ENCODE measurements around the gene IL27RA. TPM values are rescaled to one million over a fixed set of nuclear protein-coding genes. Genes with fewer than 3 reads are reported as not detected.

Gene IL27RA
- total RNA-seq, 2 donors from 2014 or later: 10.3 to 10.8 TPM

DNA sequence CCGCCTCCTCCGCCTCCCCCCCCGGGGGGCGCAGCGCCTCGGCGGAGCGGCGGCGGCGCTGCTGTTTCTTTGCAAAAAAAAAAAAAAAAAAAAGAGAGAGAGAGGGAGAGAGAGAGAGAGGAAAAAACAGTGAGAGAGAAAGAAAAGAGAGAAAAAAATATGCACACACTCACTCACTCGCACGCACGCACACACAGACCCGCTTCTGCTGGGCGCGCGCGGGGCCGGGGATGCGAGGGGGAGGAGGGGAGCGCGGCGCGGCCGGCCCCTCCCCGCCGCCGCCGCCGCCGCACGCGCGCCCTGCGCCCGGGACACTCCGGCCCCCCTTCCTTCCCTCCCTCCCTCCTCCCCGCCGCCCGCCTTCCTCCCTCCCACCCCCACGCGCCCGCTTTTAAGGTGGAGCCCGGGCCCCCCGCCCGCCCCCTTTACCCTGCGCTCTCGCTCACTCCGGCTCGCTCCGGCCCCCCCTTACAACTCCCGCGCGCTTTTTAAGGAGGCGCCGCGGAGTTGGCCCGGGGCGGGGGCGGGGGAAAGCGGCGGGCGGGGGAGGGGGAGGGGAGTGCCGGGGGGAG is 59.0 kb downstream of the IL27RA start, which contains the start of gene SAMD1:
TSS of gene SAMD1 (minus strand) at position 243 of the 572 bp plus-strand sequence.
- WGBS, 2 experiments (ENCODE audit: insufficient coverage in 1 of 2, insufficient read length in 1 of 2): 0% methylated on average over 9 of the region's 65 CpGs; no CpG with 5 or more reads in 1 of the 2 experiments
- Histone ChIP-seq H3K27ac (ENCODE audit: low read depth, low read length) (peak within 1 kb of the TSS; percentile 49), H3K27me3 (ENCODE audit: control insufficient read depth, insufficient read depth, low read length, poor library complexity, severe bottlenecking) (no peaks in the 10 kb centered on the region), H3K4me3 (ENCODE audit: low read length) (peak within 1 kb of the TSS; percentile 86), H3K9me3 (ENCODE audit: control insufficient read depth, low read length) (peaks cover 9% of the 10 kb centered on the region), H3K9ac (ENCODE audit: extremely low read depth, low read length, poor library complexity, severe bottlenecking) (peak within 1 kb of the TSS; percentile 42), H3K36me3 (ENCODE audit: control insufficient read depth, insufficient read depth, low read length) (peaks cover 20% of the 10 kb centered on the region), H3K4me1 (ENCODE audit: control insufficient read depth, insufficient read depth, low read length) (no peaks in the 10 kb centered on the region)
- Mint-ChIP-seq H3K9me3 (peaks cover 22% of the 10 kb centered on the region), H3K4me3 (peak within 1 kb of the TSS; percentile 65), H3K36me3 (ENCODE audit: low read depth) (peaks cover 32% of the 10 kb centered on the region), H3K27me3 (ENCODE audit: insufficient read depth) (peaks cover 22% of the 10 kb centered on the region), H3K4me1 (peaks cover 10% of the 10 kb centered on the region), H3K27ac (peak within 1 kb of the TSS; percentile 93)
- peak; percentile 88 for DNase-seq
- TF ChIP-seq, protein P1, sequence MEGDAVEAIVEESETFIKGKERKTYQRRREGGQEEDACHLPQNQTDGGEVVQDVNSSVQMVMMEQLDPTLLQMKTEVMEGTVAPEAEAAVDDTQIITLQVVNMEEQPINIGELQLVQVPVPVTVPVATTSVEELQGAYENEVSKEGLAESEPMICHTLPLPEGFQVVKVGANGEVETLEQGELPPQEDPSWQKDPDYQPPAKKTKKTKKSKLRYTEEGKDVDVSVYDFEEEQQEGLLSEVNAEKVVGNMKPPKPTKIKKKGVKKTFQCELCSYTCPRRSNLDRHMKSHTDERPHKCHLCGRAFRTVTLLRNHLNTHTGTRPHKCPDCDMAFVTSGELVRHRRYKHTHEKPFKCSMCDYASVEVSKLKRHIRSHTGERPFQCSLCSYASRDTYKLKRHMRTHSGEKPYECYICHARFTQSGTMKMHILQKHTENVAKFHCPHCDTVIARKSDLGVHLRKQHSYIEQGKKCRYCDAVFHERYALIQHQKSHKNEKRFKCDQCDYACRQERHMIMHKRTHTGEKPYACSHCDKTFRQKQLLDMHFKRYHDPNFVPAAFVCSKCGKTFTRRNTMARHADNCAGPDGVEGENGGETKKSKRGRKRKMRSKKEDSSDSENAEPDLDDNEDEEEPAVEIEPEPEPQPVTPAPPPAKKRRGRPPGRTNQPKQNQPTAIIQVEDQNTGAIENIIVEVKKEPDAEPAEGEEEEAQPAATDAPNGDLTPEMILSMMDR (conservative IDR thresholded peaks at IDR 0.05): no peak

DNA sequence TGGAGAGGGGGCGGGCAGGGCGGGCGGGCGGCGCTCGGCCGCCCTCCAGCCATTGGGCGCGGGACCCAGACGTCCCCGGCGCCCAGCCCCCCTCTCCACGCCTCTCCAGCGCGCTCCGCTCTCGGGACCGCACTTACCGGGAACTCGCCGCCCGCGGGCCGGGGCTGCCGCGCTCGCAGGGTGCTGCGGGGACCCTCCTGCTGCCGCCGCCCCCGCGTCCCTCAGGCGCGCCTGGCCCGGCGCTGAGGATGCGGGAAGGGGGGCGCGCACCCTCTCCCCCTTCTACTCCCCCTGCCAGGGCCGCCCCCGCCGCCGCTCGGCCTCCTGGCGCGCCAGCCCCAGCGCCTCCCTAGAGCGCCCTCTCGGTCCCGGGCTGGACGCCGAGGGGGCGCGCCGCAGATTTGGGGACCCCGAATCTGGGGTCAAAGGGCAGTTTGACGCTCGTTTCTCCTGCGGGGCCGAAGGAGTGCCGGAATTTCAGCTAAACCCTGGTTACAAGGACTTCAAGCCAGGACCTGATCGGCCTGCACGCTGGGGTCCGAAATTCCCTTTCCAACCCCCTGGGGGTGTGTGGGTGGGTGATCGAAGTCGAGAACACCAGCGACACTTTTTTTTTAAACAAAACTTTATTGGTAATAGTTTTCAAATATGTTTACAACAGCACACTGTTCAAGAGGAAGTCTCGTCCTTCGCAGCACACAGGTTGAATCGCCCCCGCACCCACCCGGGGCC is 59.7 kb downstream of the IL27RA start:
- Mint-ChIP-seq H3K36me3 (ENCODE audit: low read depth) (peaks cover 32% of the 10 kb centered on the region), H3K27ac (peak overlapping the region; percentile 93), H3K4me1 (peaks cover 10% of the 10 kb centered on the region), H3K9me3 (peaks cover 22% of the 10 kb centered on the region), H3K4me3 (peak overlapping the region; percentile 65), H3K27me3 (ENCODE audit: insufficient read depth) (peaks cover 22% of the 10 kb centered on the region)
- Histone ChIP-seq H3K9ac (ENCODE audit: extremely low read depth, low read length, poor library complexity, severe bottlenecking) (peak overlapping the region; percentile 42), H3K36me3 (ENCODE audit: control insufficient read depth, insufficient read depth, low read length) (peaks cover 20% of the 10 kb centered on the region), H3K4me3 (ENCODE audit: low read length) (peak overlapping the region; percentile 86), H3K27me3 (ENCODE audit: control insufficient read depth, insufficient read depth, low read length, poor library complexity, severe bottlenecking) (no peaks in the 10 kb centered on the region), H3K4me1 (ENCODE audit: control insufficient read depth, insufficient read depth, low read length) (no peaks in the 10 kb centered on the region), H3K9me3 (ENCODE audit: control insufficient read depth, low read length) (peaks cover 9% of the 10 kb centered on the region), H3K27ac (ENCODE audit: low read depth, low read length) (peak overlapping the region; percentile 49)
- TF ChIP-seq, protein P1 (conservative IDR thresholded peaks at IDR 0.05): peak; percentile 39
- WGBS, 2 experiments (ENCODE audit: insufficient coverage in 1 of 2, insufficient read length in 1 of 2): 0 to 1% methylated on average over 5 to 67 of the region's 72 CpGs
- DNase-seq: peak; percentile 77

DNA sequence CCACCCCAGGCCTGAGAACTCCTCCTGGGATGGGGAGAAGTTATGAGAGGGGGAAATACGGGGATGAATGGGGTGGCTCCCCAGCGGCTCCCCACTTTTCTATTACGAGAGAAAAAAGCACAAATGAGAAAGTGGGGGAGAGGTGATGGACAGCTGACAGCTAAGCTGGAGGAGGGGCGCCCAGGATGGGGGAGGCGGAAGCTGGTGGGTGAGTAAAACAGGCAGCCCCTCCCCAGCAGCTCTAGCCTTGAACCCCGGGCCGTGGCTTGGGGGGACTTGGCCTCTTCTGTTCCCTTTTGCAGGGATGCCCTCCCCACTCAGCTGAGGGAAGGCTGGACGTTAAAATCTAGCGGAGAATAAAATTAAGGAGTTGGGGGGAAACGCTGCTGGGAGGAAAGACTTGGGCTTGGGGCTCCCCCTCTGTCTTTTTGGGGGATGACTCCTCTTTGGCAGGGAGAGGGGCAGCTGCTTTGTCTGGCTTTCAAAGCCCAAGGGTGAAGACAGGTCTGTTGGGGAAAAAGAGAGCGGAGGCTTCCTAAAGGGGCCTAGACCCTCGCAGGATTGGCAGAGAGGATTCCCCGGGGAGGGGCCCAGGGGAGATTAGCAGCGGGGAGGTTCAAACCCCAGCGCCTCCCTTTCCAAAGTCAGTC is 60.4 kb downstream of the IL27RA start:
- H3K27me3 ChIP-seq (ENCODE audit: control insufficient read depth, insufficient read depth, low read length, poor library complexity, severe bottlenecking): no peaks in the 10 kb centered on the region
- Mint-ChIP-seq H3K36me3 (ENCODE audit: low read depth) (peaks cover 33% of the 10 kb centered on the region), H3K27me3 (ENCODE audit: insufficient read depth) (peaks cover 21% of the 10 kb centered on the region), H3K27ac (peak overlapping the region; percentile 93), H3K4me3 (peak overlapping the region; percentile 65), H3K4me1 (peaks cover 10% of the 10 kb centered on the region), H3K9me3 (peaks cover 22% of the 10 kb centered on the region)
- H3K4me1 ChIP-seq (ENCODE audit: control insufficient read depth, insufficient read depth, low read length): no peaks in the 10 kb centered on the region
- WGBS, 2 experiments (ENCODE audit: insufficient coverage in 1 of 2, insufficient read length in 1 of 2): 40 to 41% methylated on average over 11 to 15 of the region's 15 CpGs
- peak overlapping the region; percentile 86 for H3K4me3 ChIP-seq (ENCODE audit: low read length)
- H3K9ac ChIP-seq (ENCODE audit: extremely low read depth, low read length, poor library complexity, severe bottlenecking): peak overlapping the region; percentile 42
- DNase-seq: peak; percentile 68
- H3K27ac ChIP-seq (ENCODE audit: low read depth, low read length): no peak overlapping the region
- TF ChIP-seq, protein P1 (conservative IDR thresholded peaks at IDR 0.05): no peak
- peaks cover 9% of the 10 kb centered on the region for H3K9me3 ChIP-seq (ENCODE audit: control insufficient read depth, low read length)
- peaks cover 17% of the 10 kb centered on the region for H3K36me3 ChIP-seq (ENCODE audit: control insufficient read depth, insufficient read depth, low read length)
